Colonic mucosa (tissue), 4 donors: ENCODE data around the gene TMEM86B. TPM values are rescaled to one million over a fixed set of nuclear protein-coding genes. Genes with fewer than 3 reads are reported as not detected.
A peak's percentile ranks its signal among the peaks of the same experiment; 100 is the strongest.

Experiments
- DNase-seq: peaks from one replicate; pipeline ENCODE4 v3.0.0-alpha.2; 2020
- H3K27ac ChIP-seq: fragments of 200-600 bp; one replicate; pipeline ENCODE4 v1.8.0; 2021
- H3K27me3 ChIP-seq: fragments of 200-600 bp; one replicate; pipeline ENCODE4 v1.8.0; 2021
- H3K36me3 ChIP-seq: fragments of 200-600 bp; one replicate; pipeline ENCODE4 v1.8.0; 2021
- H3K4me1 ChIP-seq: fragments of 200-600 bp; one replicate; pipeline ENCODE4 v1.8.0; 2021; ENCODE audit warnings: mild to moderate bottlenecking
- H3K4me3 ChIP-seq: fragments of 200-600 bp; one replicate; pipeline ENCODE4 v1.8.0; 2021
- H3K9ac ChIP-seq, 2 donors: one replicate each; pipeline ENCODE4 v1.7.0; 2013; ENCODE audit warnings: control low read depth in 2 of 2, low read depth in 2 of 2, low read length in 2 of 2
- H3K9me3 ChIP-seq: fragments of 200-600 bp; one replicate; pipeline ENCODE4 v1.8.0; 2021
- CTCF ChIP-seq: fragments of 200-600 bp; IDR thresholded peaks from one replicate; pipeline ENCODE4 v1.8.0; 2022; ENCODE audit warnings: antibody characterized with exemption, mild to moderate bottlenecking
- intact Hi-C: fragments of 100-400 bp; cut with DNase I; formaldehyde crosslinking; loops from one replicate; pipeline ENCODE4 v1.14.1; 2022
- total RNA-seq, 2 donors: library from RNA; stranded (reverse); fragmentation: NEBNext Ultra II Directional in 1 of 2; extraction: Animal tissue kit (Norgen Biotek cat#: 25700) in 1 of 2; gene quantifications; one replicate each; pipeline ENCODE4 v1.2.1, GENCODE V29; 2021
- donor health status: healthy.
- donor health status: DM: no; HTN: no; CAD: no.
- donor health status: DM: no; HTN: no; CAD: no.

TMEM86B gene, protein sequence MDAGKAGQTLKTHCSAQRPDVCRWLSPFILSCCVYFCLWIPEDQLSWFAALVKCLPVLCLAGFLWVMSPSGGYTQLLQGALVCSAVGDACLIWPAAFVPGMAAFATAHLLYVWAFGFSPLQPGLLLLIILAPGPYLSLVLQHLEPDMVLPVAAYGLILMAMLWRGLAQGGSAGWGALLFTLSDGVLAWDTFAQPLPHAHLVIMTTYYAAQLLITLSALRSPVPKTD
- 1 to 10 TPM; 2.1 to 5.3 TPM for total RNA-seq

- Histone ChIP-seq H3K36me3 (peaks cover 13% of the 10 kb centered on the region), H3K27ac (no peak within 1 kb of the TSS), H3K4me3 (no peak within 1 kb of the TSS), H3K9ac (no peak within 1 kb of the TSS), H3K27me3 (no peaks in the 10 kb centered on the region), H3K4me1 (no peaks in the 10 kb centered on the region), H3K9me3 (no peaks in the 10 kb centered on the region)
- intact Hi-C loops: no loop called here
- TF ChIP-seq CTCF: no peak
- no peak for DNase-seq
These were observed at the start of gene TMEM86B for GRCh38 chr19:55228403-55229031. TMEM86B (minus strand) TSS chr19:55228763; CDS start chr19:55228741, 22 bp downstream.

GRCh38 chr19:55277494-55277893, 48.9 kb upstream of the TMEM86B start:
- H3K36me3 ChIP-seq: no peaks in the 10 kb centered on the region
- no peak for DNase-seq
- TF ChIP-seq CTCF: no peak

DNA sequence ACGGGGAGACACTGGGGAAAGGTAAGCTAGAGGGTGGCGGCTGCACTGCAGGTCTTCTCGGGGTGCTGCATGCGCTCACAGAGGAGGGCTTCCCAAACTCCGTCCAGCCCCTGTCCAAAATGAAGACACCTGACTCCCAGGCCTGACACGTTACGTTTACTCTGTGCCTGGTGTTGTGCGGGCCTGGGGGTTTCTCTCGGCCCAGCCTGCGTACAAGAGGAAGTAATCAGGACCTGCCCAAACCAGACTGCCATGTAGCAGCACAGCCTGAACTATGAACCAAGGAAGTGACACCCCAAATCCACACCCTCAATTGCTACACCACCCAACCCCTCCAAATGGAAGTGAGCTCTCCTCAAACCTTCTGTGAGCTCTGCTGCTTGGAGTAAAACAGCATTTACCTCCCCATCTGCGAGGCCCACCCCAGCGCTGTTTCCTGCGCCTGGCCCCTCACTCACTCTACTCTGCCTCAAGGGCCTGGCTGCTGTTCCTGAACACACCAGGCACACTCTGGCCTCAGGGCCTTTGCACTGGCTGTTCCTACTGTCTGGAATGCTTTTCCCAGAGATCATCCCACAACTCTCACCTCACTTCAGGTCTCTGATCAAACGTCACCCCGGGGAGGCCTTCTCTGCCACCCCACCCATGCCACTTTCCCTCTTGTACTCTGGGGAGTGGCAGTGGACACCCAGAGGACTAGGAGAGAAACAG, 48.3 kb upstream of the TMEM86B start:
- no peak for TF ChIP-seq CTCF
- Histone ChIP-seq H3K9ac (peak overlapping the region in 1 of 2 donors; percentile 9), H3K27me3 (no peaks in the 10 kb centered on the region), H3K9me3 (no peaks in the 10 kb centered on the region), H3K27ac (peak overlapping the region; percentile 12), H3K4me1 (peaks cover 4% of the 10 kb centered on the region), H3K36me3 (no peaks in the 10 kb centered on the region), H3K4me3 (no peak overlapping the region)
- no peak for DNase-seq
- intact Hi-C loops: no loop called here

More at GRCh38 chr19:55277494-55277893, 48.9 kb upstream of the TMEM86B start:
- Histone ChIP-seq H3K4me1 (peaks cover 4% of the 10 kb centered on the region), H3K27ac (no peak overlapping the region), H3K27me3 (no peaks in the 10 kb centered on the region), H3K9ac (no peak overlapping the region), H3K9me3 (no peaks in the 10 kb centered on the region), H3K4me3 (no peak overlapping the region)
- intact Hi-C loops: no loop called here

- Histone ChIP-seq H3K9ac (peak overlapping the region in 1 of 2 donors; percentile 9), H3K4me1 (peaks cover 4% of the 10 kb centered on the region), H3K27me3 (no peaks in the 10 kb centered on the region), H3K27ac (peak overlapping the region; percentile 12), H3K36me3 (no peaks in the 10 kb centered on the region), H3K4me3 (no peak overlapping the region), H3K9me3 (no peaks in the 10 kb centered on the region)
- DNase-seq: no peak
- no peak for TF ChIP-seq CTCF
- intact Hi-C loops: no loop called here
These were observed 47.5 kb upstream of the TMEM86B start for GRCh38 chr19:55275851-55276719.
